ENCODE results near the gene AQP3.
"Not testable (repeated sequence)": the region's sequence is repeated elsewhere in the genome, so short reads cannot be mapped to it uniquely, and the experiment has no call there.

- TF ChIP-seq CTCF (conservative IDR thresholded peaks at IDR 0.05; ENCODE audit: low read length); EZH2phosphoT487 (IDR thresholded peaks at IDR 0.05; ENCODE audit: borderline replicate concordance, low read depth, low read length): not testable (repeated sequence)
Measured at GRCh38 chr9:33397801-33398200, 49.6 kb downstream of the AQP3 start.

All from OCI-LY7 (cell line).